GM13976 (cell line): ENCODE data around the gene MFSD11.
"Not testable (repeated sequence)": the region's sequence is repeated elsewhere in the genome, so short reads cannot be mapped to it uniquely, and the experiment has no call there.

ENCODE experiments used
- DNase-seq: peaks from one replicate; pipeline ENCODE4 v3.0.0; 2012; ENCODE audit warnings: low spot score
- in situ Hi-C: fragments of 300-500 bp; cut with MboI; formaldehyde crosslinking; loops from one replicate; pipeline ENCODE4 v1.12.0; 2022; ENCODE audit warnings: low sequenced_read_pairs, mixed read lengths, inconsistent platforms; ENCODE audit not compliant: unreplicated experiment
- TF ChIP-seq, protein P1 (sequence below): IDR thresholded peaks from 2 replicates; pipeline ENCODE4 v1.5.1; 2012; ENCODE audit warnings: borderline replicate concordance, mild to moderate bottlenecking; ENCODE audit not compliant: insufficient read depth; ENCODE audit errors: extremely low read depth, missing control alignments, control extremely low read depth

Gene MFSD11

DNA sequence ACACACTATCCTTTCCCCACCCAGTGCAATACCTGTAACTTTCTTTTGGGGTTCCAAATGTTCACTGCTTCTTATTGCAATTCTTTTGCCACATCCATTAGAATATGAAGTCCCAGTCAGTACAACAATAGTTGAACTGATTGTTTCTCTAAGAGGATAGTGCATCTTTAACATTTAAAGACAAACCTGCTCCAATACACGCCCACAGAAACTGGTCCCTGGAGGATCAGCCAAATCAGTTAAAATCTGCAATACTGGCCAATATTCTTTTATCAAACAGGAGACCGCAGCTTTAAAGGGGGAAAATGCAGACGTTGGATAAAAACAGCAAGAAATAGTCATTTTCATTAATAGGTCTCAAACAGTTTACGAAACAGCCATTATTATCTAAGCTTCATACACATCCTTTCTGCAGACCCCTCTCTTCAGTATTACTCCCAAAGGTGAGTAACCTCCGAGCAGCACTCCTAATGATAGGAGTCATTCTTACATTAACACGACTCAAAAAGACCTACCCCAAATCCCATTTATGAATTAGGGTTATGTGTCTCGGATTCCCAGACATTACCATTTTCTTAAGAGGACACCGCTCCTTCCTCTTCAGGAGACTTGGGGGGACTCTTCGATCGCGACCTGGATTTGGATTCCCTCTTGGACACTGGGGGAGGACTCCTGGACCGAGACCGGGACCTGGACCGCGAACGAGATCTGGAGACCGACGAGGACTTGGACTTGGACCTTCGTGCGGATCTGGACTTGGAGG, 2.2 kb upstream of the MFSD11 start:
- DNase-seq, result no peak
- in situ Hi-C loops, result no loop called here
- TF ChIP-seq, protein P1, sequence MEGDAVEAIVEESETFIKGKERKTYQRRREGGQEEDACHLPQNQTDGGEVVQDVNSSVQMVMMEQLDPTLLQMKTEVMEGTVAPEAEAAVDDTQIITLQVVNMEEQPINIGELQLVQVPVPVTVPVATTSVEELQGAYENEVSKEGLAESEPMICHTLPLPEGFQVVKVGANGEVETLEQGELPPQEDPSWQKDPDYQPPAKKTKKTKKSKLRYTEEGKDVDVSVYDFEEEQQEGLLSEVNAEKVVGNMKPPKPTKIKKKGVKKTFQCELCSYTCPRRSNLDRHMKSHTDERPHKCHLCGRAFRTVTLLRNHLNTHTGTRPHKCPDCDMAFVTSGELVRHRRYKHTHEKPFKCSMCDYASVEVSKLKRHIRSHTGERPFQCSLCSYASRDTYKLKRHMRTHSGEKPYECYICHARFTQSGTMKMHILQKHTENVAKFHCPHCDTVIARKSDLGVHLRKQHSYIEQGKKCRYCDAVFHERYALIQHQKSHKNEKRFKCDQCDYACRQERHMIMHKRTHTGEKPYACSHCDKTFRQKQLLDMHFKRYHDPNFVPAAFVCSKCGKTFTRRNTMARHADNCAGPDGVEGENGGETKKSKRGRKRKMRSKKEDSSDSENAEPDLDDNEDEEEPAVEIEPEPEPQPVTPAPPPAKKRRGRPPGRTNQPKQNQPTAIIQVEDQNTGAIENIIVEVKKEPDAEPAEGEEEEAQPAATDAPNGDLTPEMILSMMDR, result no peak

DNA sequence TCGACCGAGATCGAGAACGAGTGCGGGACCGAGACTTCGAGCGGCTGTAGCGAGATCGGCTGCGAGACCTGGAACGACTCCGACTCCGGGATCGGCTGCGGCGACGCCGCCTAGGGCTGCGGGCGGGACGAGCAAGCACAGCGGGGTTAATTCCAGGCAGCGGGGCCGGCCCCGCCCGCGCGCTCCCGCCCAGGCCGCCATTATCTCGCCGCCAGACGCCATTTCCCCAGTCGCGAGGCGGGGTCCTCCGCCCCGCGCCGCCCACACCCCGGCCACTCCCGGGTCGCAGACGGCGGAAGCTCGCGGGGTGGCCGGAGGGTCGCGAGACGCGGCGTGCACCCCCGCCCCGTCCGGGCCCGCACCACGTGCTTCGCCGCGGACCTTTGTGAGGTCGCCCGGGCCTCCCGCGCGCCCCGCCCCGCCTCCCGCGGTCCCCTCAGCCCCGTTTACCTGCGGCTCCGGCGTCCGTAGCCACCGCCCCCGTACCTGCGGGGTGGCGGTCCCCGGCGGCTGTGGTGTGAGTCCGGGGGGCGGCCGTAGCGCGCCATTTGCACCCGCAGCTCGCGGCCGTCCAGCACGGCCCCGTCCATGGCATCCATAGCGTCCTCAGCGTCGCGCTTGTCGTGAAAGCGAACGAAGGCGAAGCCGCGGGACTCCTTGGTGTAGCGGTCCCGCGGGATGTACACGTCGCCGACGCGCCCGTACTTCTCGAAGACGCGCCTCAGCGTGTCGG, 1.4 kb upstream of the MFSD11 start:
- peak; percentile 72 for DNase-seq
- in situ Hi-C loops, result no loop called here
- TF ChIP-seq, protein P1, result peak; percentile 9

DNA sequence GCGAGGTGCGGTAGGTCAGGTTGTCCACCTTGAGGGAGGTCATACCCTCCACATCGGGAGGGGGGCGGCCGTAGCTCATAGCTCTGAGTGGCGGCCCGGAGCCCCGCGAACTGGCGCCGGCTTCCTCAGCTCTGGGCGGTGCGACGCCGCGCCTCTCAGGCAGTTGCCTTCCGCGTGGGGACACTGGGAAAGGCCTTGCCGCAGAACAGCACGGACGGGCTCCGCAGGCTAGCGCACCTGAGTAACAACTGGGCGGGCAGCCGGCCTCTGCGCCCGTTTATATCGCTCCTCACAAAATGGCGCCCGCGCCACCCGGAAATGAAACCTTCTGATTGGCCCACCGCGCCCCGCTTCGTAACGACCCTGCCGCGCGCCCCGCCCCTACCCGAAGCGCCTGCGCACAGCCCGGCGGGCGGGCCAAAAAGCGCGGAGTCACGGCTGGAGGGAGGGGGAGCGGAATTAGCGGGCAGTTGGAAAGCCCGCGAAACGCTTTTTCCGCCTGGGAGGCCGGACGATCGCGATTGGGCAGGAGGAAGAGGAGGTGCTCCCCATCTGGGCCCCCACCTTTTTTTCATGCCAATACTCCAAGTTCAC, 740 bp upstream of the MFSD11 start, which contains the start of gene SRSF2:
Gene SRSF2 (minus strand): TSS at position 250 of the 594 bp plus-strand sequence. CDS start 171 bp downstream, at position 79.
- in situ Hi-C loops, result no loop called here
- TF ChIP-seq, protein P1, result no peak
- peak; percentile 97 for DNase-seq

DNA sequence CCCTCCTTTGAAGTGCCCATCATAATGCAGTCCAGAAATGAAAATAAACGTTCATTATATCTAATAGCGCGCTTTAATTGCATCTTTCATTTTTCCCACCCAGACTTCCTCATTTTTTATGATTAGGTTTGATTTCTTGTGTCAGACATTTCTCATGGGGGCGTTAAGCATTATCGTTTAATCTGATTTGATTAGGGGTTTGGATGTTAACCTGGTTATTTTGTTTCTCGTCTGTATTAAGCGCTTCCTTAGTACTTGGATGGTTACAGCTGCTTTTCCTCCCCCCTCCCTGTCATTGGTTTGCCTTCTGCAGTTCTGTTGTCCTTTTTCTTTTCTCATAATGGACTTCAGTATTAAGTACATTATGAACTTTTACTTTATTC, 540 bp downstream of the MFSD11 start:
- no peak for DNase-seq
- in situ Hi-C loops, result no loop called here
- TF ChIP-seq, protein P1, result no peak

DNA sequence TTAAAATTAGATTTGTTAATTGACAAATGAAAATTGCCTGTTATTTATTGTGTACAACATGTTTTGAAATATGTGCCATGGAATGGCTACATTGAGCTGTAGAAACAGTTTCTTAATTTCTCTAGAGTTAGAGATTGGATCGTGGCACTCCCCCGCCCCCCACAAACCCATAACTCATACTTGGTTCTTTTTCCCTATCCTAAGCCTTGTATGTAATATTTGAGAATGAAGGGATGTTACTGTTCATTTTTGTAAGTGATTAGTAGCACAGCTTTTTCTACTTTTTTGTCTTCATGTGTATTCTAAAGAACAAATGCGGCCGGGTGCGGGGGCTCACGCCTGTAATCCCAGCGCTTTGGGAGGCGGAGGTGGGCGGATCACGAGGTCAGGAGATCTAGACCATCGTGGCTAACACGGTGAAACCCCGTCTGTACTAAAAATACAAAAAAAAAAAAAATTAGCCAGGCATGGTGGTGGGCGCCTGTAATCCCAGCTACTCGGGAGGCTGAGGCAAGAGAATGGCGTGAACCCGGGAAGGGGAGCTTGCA, 1.7 kb downstream of the MFSD11 start:
- in situ Hi-C loops, DNase-seq: not testable (repeated sequence)

DNA sequence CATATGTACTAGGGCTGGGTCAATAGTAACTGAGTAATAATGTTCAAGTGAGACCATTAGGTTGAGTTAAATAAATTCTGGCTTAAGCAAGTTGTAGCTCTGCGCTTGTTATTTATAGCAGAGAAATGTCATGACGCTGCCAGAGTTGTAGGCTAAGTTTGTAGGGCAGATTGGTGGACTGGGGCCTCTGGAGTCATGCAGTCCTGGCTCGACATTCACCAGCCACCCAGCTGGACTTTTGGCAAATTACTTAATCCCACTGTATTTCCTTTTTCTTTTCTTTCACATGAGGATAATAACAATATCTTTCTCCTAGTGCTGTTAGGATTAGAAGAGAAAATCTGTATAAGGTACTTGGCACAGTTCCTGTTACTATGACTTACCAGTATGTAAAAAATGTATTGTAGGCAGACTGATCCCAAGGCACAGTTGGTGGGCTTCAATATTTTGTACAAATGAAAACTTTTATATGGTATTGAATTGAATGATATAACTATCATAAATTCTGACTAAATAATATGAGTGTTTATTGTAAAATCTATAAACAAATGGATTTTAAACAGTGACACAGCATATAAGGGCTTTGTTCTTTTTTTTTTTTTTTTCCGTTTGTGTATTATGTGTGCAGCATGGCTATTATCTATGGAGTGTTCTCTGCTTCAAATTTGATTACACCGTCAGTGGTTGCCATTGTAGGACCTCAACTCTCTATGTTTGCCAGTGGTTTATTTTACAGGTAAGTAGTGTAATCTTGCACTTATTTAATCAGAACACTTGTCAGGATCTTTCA, 2.6 kb downstream of the MFSD11 start:
- in situ Hi-C loops, result no loop called here
- no peak for DNase-seq

More for the DNA sequence above, 2.6 kb downstream of the MFSD11 start:
- TF ChIP-seq, protein P1, result no peak
